ENCODE measurements around the gene GGT5.
"Not testable (repeated sequence)": the region's sequence is repeated elsewhere in the genome, so short reads cannot be mapped to it uniquely, and the experiment has no call there.

GGT5 gene

GRCh38 chr22:24209687-24210086 lies 35.2 kb downstream of the GGT5 start:
- no peaks in the 10 kb centered on the region for H3K36me3 ChIP-seq (ENCODE audit: control insufficient read depth, low read length)
- H3K4me2 ChIP-seq (ENCODE audit: low read length): no peak overlapping the region
- TF ChIP-seq CTCF (IDR thresholded peaks at IDR 0.05; ENCODE audit: low read depth, low read length, poor library complexity, severe bottlenecking) (no peak), EZH2phosphoT487 (IDR thresholded peaks at IDR 0.05; ENCODE audit: borderline replicate concordance, low read length) (no peak)
- no peak overlapping the region for H3K27ac ChIP-seq (ENCODE audit: low read depth, low read length)
- no peaks in the 10 kb centered on the region for H4K20me1 ChIP-seq (ENCODE audit: control insufficient read depth, insufficient read depth, low read depth, low read length)
- 0 out of 2 replicates have a peak, but pooled peaks cover 7% of the 10 kb centered on the region for H3K27me3 ChIP-seq (ENCODE audit: control insufficient read depth, low read length)
- H3K4me1 ChIP-seq (ENCODE audit: control insufficient read depth, low read length): peaks cover 9% of the 10 kb centered on the region
- no peaks in the 10 kb centered on the region for H3K9me2 ChIP-seq (replicated peaks; ENCODE audit: control insufficient read depth, low read length)
- no peak overlapping the region for H3K4me3 ChIP-seq (ENCODE audit: low read length)
- no peaks in the 10 kb centered on the region for H3K9me3 ChIP-seq (ENCODE audit: control insufficient read depth, insufficient read depth, low read length)
- H3K79me2 ChIP-seq (ENCODE audit: control insufficient read depth, low read length): no peaks in the 10 kb centered on the region
- no peaks in the 10 kb centered on the region for H3F3A ChIP-seq (ENCODE audit: control insufficient read depth, insufficient read depth)

GRCh38 chr22:24209016-24209415 lies 35.9 kb downstream of the GGT5 start:
- no peak for TF ChIP-seq EZH2phosphoT487 (IDR thresholded peaks at IDR 0.05; ENCODE audit: borderline replicate concordance, low read length)
- no peak overlapping the region for H3K27ac ChIP-seq (ENCODE audit: low read depth, low read length)
- no peaks in the 10 kb centered on the region for H3F3A ChIP-seq (ENCODE audit: control insufficient read depth, insufficient read depth)

GRCh38 chr22:24208012-24208749 lies 36.7 kb downstream of the GGT5 start:
- H4K20me1 ChIP-seq (ENCODE audit: control insufficient read depth, insufficient read depth, low read depth, low read length): no peaks in the 10 kb centered on the region
- no peak for TF ChIP-seq CTCF (IDR thresholded peaks at IDR 0.05; ENCODE audit: low read depth, low read length, poor library complexity, severe bottlenecking)
- TF ChIP-seq EZH2phosphoT487 (IDR thresholded peaks at IDR 0.05; ENCODE audit: borderline replicate concordance, low read length): no peak
- H3F3A ChIP-seq (ENCODE audit: control insufficient read depth, insufficient read depth): no peaks in the 10 kb centered on the region
- H3K9me3 ChIP-seq (ENCODE audit: control insufficient read depth, insufficient read depth, low read length): no peaks in the 10 kb centered on the region
- H3K4me1 ChIP-seq (ENCODE audit: control insufficient read depth, low read length): peaks cover 9% of the 10 kb centered on the region
- no peaks in the 10 kb centered on the region for H3K79me2 ChIP-seq (ENCODE audit: control insufficient read depth, low read length)
- H3K9me2 ChIP-seq (replicated peaks; ENCODE audit: control insufficient read depth, low read length): no peaks in the 10 kb centered on the region
- no peak overlapping the region for H3K4me2 ChIP-seq (ENCODE audit: low read length)
- H3K36me3 ChIP-seq (ENCODE audit: control insufficient read depth, low read length): no peaks in the 10 kb centered on the region
- H3K4me3 ChIP-seq (ENCODE audit: low read length): no peak overlapping the region
- peaks cover 7% of the 10 kb centered on the region; the same call in 1 of the 2 replicates for H3K27me3 ChIP-seq (ENCODE audit: control insufficient read depth, low read length)
- H3K27ac ChIP-seq (ENCODE audit: low read depth, low read length): no peak overlapping the region

More at GRCh38 chr22:24209016-24209415, 35.9 kb downstream of the GGT5 start:
- Histone ChIP-seq H3K4me3 (ENCODE audit: low read length) (no peak overlapping the region), H3K4me1 (ENCODE audit: control insufficient read depth, low read length) (peaks cover 9% of the 10 kb centered on the region), H3K36me3 (ENCODE audit: control insufficient read depth, low read length) (no peaks in the 10 kb centered on the region), H3K9me2 (replicated peaks; ENCODE audit: control insufficient read depth, low read length) (no peaks in the 10 kb centered on the region), H4K20me1 (ENCODE audit: control insufficient read depth, insufficient read depth, low read depth, low read length) (no peaks in the 10 kb centered on the region), H3K79me2 (ENCODE audit: control insufficient read depth, low read length) (no peaks in the 10 kb centered on the region), H3K9me3 (ENCODE audit: control insufficient read depth, insufficient read depth, low read length) (no peaks in the 10 kb centered on the region), H3K27me3 (ENCODE audit: control insufficient read depth, low read length) (0 out of 2 replicates have a peak, but pooled peaks cover 7% of the 10 kb centered on the region), H3K4me2 (ENCODE audit: low read length) (no peak overlapping the region)

GRCh38 chr22:24207264-24208011 lies 37.4 kb downstream of the GGT5 start:
- H3K4me3 ChIP-seq (ENCODE audit: low read length): no peak overlapping the region
- no peaks in the 10 kb centered on the region for H3K79me2 ChIP-seq (ENCODE audit: control insufficient read depth, low read length)
- peaks cover 7% of the 10 kb centered on the region; the same call in 1 of the 2 replicates for H3K27me3 ChIP-seq (ENCODE audit: control insufficient read depth, low read length)
- H3K4me2 ChIP-seq (ENCODE audit: low read length): no peak overlapping the region
- H3K9me2 ChIP-seq (replicated peaks; ENCODE audit: control insufficient read depth, low read length): no peaks in the 10 kb centered on the region
- H3K9me3 ChIP-seq (ENCODE audit: control insufficient read depth, insufficient read depth, low read length): no peaks in the 10 kb centered on the region
- H4K20me1 ChIP-seq (ENCODE audit: control insufficient read depth, insufficient read depth, low read depth, low read length): no peaks in the 10 kb centered on the region
- peaks cover 9% of the 10 kb centered on the region for H3K4me1 ChIP-seq (ENCODE audit: control insufficient read depth, low read length)
- H3K36me3 ChIP-seq (ENCODE audit: control insufficient read depth, low read length): no peaks in the 10 kb centered on the region
- TF ChIP-seq CTCF (IDR thresholded peaks at IDR 0.05; ENCODE audit: low read depth, low read length, poor library complexity, severe bottlenecking) (no peak), EZH2phosphoT487 (IDR thresholded peaks at IDR 0.05; ENCODE audit: borderline replicate concordance, low read length) (no peak)
- H3K27ac ChIP-seq (ENCODE audit: low read depth, low read length): no peak overlapping the region
- H3F3A ChIP-seq (ENCODE audit: control insufficient read depth, insufficient read depth): no peaks in the 10 kb centered on the region

- H3K4me1 ChIP-seq (ENCODE audit: control insufficient read depth, low read length); H3K9me2 ChIP-seq (replicated peaks; ENCODE audit: control insufficient read depth, low read length); H3F3A ChIP-seq (ENCODE audit: control insufficient read depth, insufficient read depth); H3K27me3 ChIP-seq (ENCODE audit: control insufficient read depth, low read length); H4K20me1 ChIP-seq (ENCODE audit: control insufficient read depth, insufficient read depth, low read depth, low read length); H3K4me3 ChIP-seq (ENCODE audit: low read length); H3K27ac ChIP-seq (ENCODE audit: low read depth, low read length); H3K4me2 ChIP-seq (ENCODE audit: low read length); H3K79me2 ChIP-seq (ENCODE audit: control insufficient read depth, low read length); H3K9me3 ChIP-seq (ENCODE audit: control insufficient read depth, insufficient read depth, low read length); H3K36me3 ChIP-seq (ENCODE audit: control insufficient read depth, low read length): not testable (repeated sequence)
Measured at GRCh38 chr22:24206460-24207263, 38.2 kb downstream of the GGT5 start.
